Posterior cingulate gyrus (tissue), 11 donors: ENCODE data around the gene LSG1.

Experiments
- DNase-seq, 10 donors: peaks; one replicate each; pipeline versions ENCODE4 v3.0.0 to v3.0.0-alpha.2; 2020 to 2021; ENCODE audit warnings: mixed read lengths in 3 of 10
- intact Hi-C: fragments of 100-400 bp; cut with DNase I; formaldehyde crosslinking; loops from one replicate; pipeline ENCODE4 v1.15.1; 2023

Gene LSG1

DNA sequence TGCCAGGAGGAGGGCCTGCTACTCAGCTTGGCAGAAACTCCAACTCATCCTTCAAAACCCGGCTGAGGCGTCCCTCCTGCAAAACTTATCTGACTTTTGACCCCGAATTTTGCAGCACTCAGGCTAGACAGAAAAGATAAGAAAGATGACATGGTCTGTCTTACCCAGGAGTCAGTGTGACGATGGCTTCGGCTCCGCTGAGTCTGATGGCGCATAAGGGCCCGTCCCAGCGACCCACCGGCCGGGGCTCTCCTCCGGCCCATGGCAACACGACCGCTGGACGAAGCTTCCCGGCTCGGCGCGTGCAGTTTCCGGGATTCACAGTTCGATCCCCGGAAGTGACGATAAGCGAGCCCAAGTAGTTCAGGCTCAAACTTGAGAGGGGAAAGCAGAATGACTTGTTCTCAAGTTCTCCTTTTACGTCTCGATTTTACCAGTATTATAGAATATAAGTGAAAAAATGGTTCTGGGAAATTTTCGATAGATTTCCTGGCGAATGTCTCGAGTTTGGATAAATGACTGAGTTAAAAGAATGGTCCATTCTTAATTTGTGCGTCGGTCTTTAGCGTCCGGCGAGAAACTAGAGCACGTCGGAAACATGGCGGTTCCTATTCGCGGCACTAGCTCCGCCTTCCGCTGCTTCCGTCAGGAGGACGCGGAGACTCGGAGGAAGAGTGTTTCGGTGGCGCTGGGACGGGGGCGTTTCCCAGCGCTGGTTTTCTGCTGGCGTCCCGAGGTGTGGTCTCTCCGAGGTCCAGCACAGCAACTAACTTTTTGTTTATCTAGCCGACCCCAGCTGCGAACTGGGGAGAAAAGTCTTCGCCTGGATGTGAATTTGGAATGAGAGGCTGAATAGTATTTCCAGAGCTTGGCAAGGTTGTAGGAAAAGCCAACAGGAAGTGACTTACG is at the start of gene LSG1:
Gene LSG1, minus strand, starts transcription at position 292 of the 909 bp plus-strand sequence. Its CDS starts 29 bp downstream, at position 263.
- peak; percentile 80 to 98 (median 90) for DNase-seq
- intact Hi-C loops = loop anchor here (5.0 kb wide), 1 partner anchor 850 kb away; no protein-coding TSS in a partner anchor

DNA sequence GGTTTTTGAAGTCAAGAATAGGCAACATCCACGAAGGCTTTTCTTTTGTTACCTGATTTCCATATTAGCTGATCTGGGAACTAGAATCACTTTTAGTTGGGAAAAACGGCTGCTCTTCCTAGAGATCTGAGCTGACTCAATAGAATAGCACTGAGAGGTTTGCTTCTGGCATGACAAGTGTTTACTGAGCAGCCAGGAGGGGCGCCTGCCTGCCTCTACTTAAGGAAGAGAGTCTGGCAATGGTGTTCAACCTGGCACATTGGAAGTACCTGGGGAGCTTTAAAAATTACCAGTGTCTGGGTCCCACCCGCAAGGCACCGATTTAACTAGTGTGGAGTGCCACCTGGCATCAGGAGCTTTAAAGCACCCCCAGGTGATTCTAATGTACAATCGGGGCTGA is 48.1 kb upstream of the LSG1 start:
- DNase-seq = no peak
- intact Hi-C loops = no loop called here

DNA sequence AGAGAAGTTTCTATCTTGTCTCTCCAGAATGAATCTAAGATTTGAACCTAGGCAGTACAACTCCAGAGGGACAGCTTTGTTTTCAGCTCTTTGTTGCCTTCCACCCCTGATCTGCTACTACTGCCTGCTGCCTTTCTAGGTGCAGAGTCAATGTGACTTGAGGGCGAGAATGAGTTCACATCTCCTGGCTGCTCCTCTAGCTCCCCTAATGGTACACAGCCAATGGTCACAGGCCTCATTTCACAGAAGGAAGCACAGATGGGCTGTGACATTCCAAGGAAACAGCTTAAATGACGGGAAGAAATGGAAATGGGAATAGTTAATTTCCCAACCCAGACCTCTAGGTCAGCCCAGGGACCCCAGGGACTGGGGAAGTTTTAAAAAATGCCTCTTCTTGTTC is 46.1 kb upstream of the LSG1 start:
- DNase-seq = no peak
- intact Hi-C loops = no loop called here

DNA sequence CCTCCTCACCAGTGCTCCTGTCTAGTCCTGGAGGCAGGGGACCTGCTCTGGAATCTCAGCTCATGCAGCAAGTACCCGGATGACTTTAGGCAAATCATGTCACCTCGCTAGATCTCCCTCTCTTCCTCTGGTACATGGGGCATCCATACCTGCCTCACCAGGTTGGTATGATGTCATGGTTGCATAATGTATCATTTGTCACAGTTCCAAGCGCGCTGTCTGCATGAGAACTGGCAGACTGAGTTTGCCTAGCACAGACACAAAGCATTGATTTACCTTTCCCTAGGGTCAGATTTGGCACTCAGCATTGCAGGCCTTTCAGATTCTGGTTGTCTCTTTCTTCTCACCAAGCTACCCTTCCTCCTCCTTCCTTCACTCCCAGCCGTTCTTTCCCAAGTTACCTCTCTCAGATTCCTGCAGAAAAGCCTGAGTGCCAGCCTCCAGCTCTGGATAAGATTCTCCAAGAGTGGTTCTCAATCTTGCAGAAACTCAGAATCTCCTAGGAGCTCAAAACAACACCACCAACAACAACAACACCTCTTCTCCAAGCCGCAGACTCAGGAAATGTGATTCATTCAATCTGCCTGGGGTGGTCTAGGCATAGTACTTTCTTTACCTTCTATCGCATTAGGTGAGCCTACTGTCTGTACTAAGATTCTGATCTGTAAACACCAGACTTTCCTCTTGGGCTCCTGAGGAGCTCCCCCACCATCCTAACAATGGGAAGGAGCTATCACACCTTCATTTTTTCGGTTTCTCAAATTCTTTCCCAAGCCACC is 43.2 kb upstream of the LSG1 start:
- DNase-seq = no peak
- intact Hi-C loops = no loop called here

DNA sequence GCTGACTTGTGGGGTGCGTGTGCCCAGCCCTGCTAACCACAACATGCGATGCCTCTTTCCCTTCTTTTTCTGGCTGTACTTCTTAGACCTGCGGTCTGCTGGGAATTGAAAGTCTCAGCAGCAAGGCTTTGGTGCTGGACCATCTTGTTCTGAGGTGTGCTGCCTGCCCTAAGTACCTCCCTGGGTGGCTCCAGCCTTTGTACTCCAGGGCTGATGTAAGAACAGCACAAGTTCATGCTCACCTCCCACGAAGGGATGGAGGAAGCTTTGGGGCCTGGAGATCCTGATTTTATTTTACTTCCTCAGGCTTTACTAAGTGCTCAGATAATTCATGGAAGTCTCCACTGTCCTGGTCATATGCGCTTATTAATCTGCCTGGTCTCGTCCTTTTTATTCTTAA is 42.6 kb upstream of the LSG1 start:
- intact Hi-C loops = no loop called here
- no peak for DNase-seq

DNA sequence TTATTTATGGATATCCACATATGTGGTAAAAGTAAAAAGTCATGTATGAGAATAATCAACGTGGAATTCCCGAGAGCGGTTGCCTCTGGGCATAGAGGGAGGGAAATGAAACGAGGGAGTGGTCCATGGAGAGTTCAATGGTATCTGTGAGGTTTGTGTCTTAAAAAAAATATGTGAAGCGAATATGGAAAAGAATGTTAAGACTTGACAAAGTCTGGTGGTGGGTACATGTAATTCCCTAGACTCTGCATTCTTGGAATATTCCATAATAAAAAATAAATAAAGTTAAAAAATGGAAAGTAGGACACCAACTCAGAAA is 42.1 kb upstream of the LSG1 start:
- intact Hi-C loops = no loop called here
- no peak for DNase-seq

DNA sequence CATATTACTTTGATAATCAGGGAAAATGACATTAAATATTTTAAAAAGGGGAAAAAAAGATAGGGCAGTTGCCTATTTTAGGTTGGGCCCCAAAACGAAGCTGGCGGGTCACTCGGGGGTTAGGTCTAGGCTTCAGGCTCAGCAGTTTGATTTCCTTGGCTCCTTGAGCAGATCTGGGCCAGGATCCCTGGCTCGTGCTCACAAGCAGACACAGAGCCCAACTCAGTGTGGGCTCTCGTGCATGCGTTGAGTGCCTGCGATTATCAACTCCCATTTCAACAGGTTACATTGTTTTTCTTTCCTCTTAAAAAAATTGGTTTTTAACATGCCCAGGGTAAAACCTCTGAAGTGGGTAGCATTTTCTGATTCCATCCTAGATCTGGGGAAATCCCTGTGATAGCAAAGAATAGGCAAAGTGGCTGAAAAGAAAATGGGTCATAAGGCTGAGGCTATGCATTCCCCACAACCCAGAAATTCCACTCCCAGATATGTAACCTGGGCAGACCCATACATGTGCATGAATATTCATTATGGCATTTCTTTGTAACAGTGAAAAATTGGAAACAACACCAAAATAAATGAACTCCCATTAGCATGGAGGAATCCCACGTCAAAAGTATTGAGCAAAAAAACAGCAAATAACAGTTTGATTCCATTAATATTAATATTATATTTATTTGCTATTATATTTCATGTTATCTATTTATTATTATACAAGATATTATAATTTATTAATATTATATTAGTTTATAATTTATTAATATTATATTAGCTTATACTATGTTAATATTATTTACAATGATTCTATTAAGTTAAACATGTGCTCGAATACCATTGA is 41.5 kb upstream of the LSG1 start:
- intact Hi-C loops = no loop called here
- DNase-seq = no peak

DNA sequence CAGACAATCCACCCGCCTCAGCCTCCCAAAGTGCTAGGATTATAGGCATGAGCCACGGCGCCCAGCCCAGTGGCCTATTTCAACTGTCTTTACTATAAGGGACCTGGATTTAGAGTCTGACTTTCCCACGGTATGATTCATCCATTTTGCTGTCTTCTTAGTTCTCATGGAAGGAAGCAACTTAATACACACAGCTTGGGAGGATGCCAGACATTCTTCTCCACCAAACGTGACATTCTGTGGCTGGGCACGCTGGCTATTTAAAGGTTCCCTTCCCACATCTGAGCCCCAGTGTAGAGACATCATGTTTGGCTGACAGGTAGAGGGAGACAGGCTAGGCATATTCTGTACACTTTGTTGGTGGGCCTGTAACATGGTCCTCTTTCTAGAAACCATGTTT is 39.9 kb upstream of the LSG1 start:
- intact Hi-C loops = no loop called here
- no peak for DNase-seq

DNA sequence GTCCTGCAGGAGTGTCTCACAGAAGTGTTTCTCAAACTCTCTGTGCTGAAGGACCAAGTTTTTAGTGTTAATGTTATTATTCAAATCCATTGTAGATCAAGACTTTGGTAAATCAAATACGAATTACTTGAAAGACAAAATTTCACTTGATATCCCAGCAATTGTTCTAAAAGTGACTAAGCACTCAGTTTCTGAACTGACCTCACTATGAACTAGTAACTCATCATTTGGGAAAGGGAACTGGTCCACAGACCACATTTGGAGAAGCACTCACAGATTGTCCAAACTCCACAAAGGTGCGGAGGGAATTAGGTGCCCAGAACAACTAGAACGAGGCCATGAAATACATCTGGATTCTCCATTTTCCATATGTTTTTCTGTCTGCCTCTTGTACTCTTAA is 39.3 kb upstream of the LSG1 start:
- no peak for DNase-seq
- intact Hi-C loops = no loop called here

DNA sequence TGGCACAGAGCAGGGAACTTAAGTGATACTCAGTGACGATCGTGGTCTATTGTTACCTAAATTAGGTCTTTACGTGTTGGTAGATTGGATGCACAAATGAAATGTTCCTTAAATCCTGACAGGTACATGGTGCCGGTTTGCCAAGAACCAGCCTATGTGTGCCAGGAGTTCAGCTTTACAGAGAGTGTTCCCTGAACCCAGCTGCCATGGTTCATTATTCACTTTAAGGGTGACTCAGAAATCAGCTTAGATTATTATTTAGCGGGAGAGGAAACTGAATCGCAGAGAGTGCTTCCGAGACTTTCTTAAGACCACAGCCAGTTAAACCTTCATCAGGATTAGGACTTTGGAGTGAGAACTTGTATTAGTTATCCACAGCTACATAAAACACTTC is 35.2 kb upstream of the LSG1 start:
- intact Hi-C loops = no loop called here
- no peak for DNase-seq

DNA sequence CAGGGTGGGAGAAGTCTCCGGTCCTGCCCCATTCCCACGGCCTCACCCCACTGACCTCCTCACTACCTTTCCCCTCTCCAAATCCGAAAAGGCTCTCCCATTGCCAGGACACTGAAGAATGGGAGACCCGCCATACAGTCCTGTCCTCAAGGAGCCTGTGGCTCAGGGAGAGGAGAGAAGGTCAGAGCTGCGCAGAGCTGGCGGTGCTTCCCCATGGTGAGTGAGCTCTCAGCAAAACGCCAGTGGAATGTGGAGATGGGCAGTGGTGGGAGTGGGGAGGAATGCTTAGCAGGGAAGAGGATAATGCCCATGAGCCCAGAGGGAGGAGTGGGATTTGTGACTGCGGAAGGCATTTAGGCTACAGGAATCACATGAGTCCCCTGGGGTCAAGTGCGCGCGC is 33.8 kb upstream of the LSG1 start:
- intact Hi-C loops = no loop called here
- DNase-seq = no peak

DNA sequence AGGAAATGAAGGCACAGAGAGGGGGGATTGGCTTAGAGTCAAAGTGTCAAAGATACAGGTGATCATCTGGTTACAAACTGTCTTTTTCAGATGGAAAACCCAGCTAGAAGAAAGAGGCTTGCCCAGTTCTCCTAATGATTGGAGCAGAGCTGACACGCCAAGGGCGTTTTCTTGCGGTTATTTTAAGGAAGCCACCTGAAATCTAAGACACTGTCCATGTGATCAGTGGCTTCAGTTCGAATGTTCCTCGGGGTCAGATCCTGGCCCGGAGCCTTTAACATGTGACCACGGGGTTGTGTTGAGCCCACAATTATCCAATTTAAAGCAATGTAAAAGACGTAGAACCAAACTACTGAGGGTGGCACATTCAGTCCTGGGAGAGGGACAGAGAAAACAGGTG is 33.2 kb upstream of the LSG1 start:
- DNase-seq = no peak
- intact Hi-C loops = no loop called here

DNA sequence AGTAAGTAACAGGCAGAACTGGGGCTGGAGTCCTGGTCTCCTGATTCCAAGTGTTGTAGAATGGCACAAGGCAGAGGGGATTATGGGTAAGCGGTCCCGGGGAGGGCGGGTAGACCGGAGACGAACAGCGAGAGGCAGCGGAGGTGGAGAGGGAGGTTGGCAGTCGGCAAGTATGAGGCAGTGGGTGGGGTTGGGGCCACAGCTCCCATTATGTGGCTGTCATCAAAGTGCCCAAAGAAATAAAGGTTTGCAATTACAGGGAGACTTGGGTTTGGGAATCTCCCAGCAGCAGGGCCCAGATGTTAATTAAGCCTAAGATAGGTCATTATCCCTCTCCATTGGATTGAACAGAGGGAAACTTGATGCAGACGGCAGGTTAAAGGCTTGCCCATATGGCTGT is 30.6 kb upstream of the LSG1 start:
- intact Hi-C loops = no loop called here
- no peak for DNase-seq

DNA sequence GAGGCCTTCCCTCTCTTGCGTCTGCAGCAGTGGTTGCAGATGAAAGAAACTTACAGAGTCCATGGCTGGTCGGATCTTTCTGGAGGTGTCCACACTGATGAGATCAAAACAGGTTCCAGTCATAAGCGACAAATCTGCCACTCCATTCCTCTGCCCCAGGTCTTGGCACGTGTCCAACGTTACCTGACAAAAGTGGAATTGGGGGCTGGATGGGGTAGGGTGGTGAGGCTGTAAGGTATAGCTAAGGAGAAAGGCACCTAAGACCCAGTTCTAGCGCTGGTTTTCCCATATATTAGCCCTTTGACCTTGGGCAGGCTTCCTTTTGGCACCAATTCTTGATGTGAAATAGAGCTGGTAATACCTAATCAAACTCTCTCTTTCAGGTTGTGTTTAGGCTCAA is 24.7 kb upstream of the LSG1 start:
- DNase-seq = no peak
- intact Hi-C loops = no loop called here

DNA sequence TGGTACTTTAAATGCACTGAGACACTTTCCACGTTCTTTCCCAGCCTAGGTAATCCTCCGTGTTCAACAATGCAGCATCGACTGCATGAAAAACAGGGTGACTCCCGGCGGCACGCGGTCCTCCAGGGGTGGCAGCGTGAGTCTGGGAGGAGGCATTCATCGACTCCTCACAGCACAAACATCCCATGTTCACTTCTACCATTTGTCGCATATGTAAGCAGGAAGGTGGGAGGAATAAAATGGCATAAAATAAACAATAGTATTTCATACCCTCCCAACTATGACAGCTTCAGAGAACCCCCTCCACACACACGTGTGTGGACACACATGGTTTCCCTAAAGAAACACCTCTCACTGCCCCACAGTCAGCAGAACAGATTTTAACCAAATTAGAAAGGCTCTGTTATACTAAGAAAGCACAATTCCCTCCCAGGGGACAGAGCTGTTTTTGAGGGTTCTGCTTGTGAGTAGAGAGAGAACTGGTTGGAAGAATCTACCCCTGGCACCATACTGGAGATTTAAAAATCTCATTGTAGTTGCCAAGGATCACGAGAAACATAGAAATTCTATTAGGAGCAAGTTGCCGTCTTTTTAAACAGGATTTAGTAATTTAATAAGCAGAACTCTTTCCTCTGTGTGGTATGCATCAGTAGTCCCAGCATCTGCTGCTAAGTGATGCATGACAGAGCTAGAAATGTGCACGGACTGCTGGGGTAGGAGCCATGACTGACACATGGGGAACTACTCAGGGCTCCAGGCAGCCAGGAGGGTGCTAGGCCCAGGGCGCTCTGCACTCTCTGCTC is 19.7 kb upstream of the LSG1 start:
- no peak for DNase-seq
- intact Hi-C loops = loop anchor here (5.0 kb wide), 1 partner anchor 66 kb away; no protein-coding TSS in a partner anchor

DNA sequence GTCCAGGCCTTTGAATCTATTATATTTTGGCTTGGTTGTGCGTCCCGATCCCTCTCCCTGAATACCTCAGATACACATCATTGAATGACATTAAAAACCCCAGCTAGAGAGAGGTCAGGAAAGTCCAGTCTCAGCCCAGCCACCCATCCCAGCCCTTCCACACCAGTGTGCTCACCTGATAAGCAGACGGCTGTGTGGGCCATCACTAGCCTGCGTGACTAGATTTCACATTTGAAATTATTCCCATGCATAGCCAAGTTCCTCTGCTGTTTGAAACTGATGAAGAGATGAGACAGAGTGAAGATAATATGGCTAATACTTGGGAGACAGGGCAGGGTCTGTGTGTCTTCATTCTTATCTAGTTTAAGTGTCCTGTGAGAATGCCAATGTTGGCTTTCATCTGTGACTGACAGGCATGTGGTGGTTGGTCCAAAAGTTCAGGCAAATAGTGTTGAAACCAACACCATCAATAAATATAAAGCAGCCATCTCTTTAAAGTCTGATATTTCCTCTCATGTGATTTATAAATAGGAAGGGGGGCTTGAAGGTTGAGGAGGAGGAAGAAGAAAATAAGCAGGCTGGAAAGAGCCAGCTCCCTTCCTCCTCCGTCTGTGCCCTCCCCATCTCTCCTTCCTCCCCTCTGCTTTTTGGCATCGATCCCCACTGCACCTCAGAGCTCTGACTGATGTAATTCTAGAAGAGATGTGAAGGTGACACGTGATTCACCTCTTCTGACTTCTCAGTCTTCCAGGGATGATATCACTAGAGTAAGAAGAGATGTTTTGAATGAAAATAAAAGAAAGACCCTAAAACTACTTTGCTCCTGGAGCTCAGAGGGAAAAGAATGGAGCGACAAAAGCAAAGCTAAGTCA is 18.7 kb upstream of the LSG1 start:
- no peak for DNase-seq
- intact Hi-C loops = loop anchor here (5.0 kb wide), 1 partner anchor 67 kb away; no protein-coding TSS in a partner anchor

DNA sequence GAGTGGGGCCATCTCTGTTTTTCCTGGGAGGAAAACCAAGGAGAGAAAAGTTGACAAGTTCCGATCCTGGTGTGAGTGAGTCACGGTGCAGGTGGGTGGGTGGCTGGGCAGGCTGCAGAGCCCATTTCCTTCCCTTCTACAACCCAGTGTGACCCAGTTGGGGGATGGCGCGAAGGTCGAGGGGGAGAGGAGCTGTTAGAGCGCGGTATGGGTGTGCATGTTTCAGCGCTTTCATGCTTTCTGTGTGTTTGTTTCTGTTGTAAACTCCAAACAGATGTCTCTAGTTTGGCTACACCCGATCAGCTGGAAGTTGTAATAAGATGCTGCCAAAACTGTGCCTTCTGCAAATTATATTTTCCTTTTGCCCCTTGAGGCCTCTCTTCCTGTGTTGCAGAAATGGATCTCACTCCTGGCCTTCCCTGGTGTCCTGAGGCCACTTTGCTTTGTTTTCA is 17.5 kb upstream of the LSG1 start:
- intact Hi-C loops = loop anchor here (10.0 kb wide), 1 partner anchor 265 kb away; no protein-coding TSS in a partner anchor
- DNase-seq = no peak

DNA sequence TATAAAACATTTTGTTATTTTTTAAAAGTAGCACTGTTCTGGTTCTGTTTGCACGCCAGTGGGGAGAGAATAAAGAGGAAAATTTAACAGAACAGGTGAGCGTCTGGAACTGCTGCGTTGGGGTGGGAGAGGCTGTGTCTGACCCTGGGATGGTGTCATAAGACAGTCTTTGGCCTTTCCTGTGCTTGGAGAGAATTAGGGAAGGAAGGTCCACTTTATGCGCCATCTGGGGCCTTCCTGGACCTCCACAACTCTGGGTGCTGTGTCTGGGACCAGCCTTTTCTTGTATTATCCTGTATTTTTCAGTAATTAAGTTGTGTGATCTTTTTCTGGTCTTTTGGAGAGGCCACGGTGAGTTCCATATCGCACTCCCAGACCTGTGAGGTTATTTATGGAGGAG is 17.0 kb upstream of the LSG1 start:
- DNase-seq = no peak
- intact Hi-C loops = loop anchor here (10.0 kb wide), 1 partner anchor 266 kb away; no protein-coding TSS in a partner anchor

DNA sequence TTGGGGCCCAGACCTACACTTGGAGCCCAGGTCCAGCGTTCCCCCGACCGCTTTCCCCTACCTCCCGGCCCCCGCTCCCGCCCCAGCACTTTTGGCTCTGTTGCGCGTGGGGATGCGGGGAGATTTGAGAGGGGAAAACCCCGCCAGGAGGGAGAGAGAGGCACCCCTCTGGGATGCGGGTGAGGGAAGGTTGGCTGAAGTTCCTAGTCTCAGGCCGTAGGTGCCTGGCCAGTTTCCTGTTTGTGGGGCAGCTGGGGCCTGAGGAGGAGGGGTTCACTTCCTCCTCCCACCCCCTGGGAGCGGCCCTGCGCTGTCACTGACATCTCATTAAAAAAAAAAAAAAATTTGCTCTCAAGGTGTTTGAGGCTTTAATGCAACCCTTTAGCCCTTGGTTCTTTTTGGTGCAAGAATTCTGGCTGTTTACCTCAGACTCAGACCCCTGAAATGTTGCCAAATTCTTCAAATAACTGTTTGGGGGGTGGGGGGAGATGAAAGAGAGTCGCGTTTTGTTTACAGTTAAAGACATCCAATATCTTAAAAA is 16.3 kb upstream of the LSG1 start:
- DNase-seq = no peak
- intact Hi-C loops = loop anchor here (10.0 kb wide), 1 partner anchor 267 kb away; no protein-coding TSS in a partner anchor
